Keratinocyte (primary cell): Measurements from ENCODE around the gene SNX30.

Experiments
- CTCF ChIP-seq, 3 experiments: IDR thresholded peaks in 1 of 3; conservative IDR thresholded peaks in 1 of 3; optimal IDR thresholded peaks in 1 of 3; 2 replicates in 2 of 3; 3 replicates in 1 of 3; pipeline versions ENCODE3 to v1.5.1; 2011; ENCODE audit warnings: low read length in 3 of 3, mild to moderate bottlenecking in 3 of 3, moderate library complexity in 2 of 3, control low read depth in 1 of 3, inconsistent platforms in 1 of 3; ENCODE audit not compliant: insufficient read depth in 2 of 3; ENCODE audit errors: extremely low read depth in 1 of 3
- EZH2 ChIP-seq: IDR thresholded peaks from one replicate; pipeline ENCODE4 v1.6.1; 2012; ENCODE audit warnings: inconsistent platforms, mild to moderate bottlenecking, low read length, moderate library complexity

- TF ChIP-seq CTCF (optimal IDR thresholded peaks at IDR 0.05 in 1 of 3, IDR thresholded peaks at IDR 0.05 in 1 of 3, conservative IDR thresholded peaks at IDR 0.05 in 1 of 3; ENCODE audit: extremely low read depth in 1 of 3, insufficient read depth in 2 of 3, low read length in 3 of 3) (no peak), EZH2 (no peak)
Measured at GRCh38 chr9:112860451-112860850, 109.9 kb downstream of the SNX30 start.
